Kidney epithelial cell (primary cell): ENCODE data around the gene CDK17. TPM values are rescaled to one million over a fixed set of nuclear protein-coding genes. Genes with fewer than 3 reads are reported as not detected.
"Not testable (repeated sequence)": the region's sequence is repeated elsewhere in the genome, so short reads cannot be mapped to it uniquely, and the experiment has no call there.

Experiments
- DNase-seq: peaks from one replicate; pipeline ENCODE4 v3.0.0-alpha.2; 2010; ENCODE audit warnings: low read depth
- H3K27me3 ChIP-seq: 2 replicates; pipeline ENCODE4 v1.6.0; 2011; ENCODE audit warnings: low read length; ENCODE audit not compliant: control insufficient read depth, insufficient read depth
- H3K36me3 ChIP-seq: 2 replicates; pipeline ENCODE4 v1.5.1; 2011; ENCODE audit warnings: low read length; ENCODE audit not compliant: control insufficient read depth, insufficient read depth
- H3K4me3 ChIP-seq: 2 replicates; pipeline ENCODE4 v1.5.1; 2011; ENCODE audit warnings: low read depth, mild to moderate bottlenecking, control low read depth, low read length
- total RNA-seq: library from RNA; depleted of rRNA; stranded (reverse); fragments of >200 nt; gene quantifications from 2 replicates; pipeline ENCODE4 v1.2.3, GENCODE V29; 2015
- TF ChIP-seq, protein P1 (sequence below): IDR thresholded peaks from 2 replicates; pipeline ENCODE4 v1.5.1; 2011; ENCODE audit warnings: mild to moderate bottlenecking, moderate library complexity, low read length, control low read depth, inconsistent platforms; ENCODE audit not compliant: insufficient read depth, poor library complexity, severe bottlenecking

The CDK17 gene
- total RNA-seq, 1 donor from 2014 or later: 46.4 TPM

DNA sequence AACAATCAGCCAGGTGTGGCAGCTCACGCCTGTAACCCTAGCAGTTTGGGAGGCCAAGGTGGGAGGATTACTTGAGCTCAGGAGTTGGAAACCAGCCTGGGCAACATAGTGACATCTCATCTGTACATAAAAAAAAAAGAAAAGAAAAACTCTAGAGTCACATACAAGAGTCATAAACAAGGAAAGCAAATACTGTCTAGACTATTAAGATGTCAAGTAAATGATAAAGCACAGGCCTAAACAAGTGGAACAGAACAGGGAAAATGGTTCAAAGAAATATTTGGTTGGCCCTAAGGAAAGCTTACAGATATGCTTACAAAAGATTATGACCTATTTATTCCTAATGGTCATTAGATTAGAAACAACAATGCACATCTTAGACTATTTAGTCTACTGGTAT, 12.3 kb downstream of the CDK17 start:
- no peaks in the 10 kb centered on the region for H3K36me3 ChIP-seq
- TF ChIP-seq, protein P1, sequence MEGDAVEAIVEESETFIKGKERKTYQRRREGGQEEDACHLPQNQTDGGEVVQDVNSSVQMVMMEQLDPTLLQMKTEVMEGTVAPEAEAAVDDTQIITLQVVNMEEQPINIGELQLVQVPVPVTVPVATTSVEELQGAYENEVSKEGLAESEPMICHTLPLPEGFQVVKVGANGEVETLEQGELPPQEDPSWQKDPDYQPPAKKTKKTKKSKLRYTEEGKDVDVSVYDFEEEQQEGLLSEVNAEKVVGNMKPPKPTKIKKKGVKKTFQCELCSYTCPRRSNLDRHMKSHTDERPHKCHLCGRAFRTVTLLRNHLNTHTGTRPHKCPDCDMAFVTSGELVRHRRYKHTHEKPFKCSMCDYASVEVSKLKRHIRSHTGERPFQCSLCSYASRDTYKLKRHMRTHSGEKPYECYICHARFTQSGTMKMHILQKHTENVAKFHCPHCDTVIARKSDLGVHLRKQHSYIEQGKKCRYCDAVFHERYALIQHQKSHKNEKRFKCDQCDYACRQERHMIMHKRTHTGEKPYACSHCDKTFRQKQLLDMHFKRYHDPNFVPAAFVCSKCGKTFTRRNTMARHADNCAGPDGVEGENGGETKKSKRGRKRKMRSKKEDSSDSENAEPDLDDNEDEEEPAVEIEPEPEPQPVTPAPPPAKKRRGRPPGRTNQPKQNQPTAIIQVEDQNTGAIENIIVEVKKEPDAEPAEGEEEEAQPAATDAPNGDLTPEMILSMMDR: no peak
- no peaks in the 10 kb centered on the region for H3K27me3 ChIP-seq
- DNase-seq: no peak
- H3K4me3 ChIP-seq: no peak overlapping the region

DNA sequence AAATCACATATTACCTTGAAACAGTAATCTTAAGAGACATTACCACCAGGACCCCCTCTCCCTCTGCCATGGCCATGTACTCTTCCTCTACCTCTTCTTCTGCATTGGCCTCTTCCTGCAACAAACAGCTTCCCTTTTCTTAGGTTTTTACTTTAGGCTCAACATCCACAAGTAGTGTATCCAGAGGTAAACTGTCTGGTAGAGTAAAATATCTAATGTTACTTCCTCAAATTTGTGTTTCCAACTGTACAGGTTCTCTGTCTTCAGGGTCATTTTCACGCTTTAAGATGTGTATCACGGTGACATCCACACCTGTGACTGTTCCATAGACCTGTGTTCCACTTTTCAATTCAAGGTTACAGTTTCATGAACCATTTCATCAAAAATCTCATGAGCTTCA, 13.4 kb downstream of the CDK17 start:
- H3K27me3 ChIP-seq: no peaks in the 10 kb centered on the region
- TF ChIP-seq, protein P1: no peak
- DNase-seq: no peak
- no peaks in the 10 kb centered on the region for H3K36me3 ChIP-seq
- H3K4me3 ChIP-seq: no peak overlapping the region

DNA sequence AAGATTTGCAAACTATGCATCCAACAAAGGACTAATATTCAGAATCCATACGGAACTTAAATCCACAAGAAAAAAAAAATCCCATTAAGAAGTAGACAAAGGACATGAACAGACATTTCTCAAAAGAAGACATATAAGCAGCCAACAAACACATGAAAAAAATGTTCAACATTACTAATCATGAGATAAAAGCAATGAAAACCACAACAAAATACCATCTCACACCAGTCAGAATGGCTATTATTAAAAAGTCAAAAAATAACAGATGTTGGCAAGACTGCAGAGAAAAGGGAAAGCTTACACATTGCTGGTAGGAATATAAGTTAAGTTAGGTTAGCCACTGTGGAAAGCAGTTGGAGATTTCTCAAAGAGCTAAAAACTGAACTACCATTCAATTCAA, 16.2 kb downstream of the CDK17 start:
- TF ChIP-seq, protein P1: no peak
- no peaks in the 10 kb centered on the region for H3K27me3 ChIP-seq
- no peaks in the 10 kb centered on the region for H3K36me3 ChIP-seq
- DNase-seq: no peak
- H3K4me3 ChIP-seq: no peak overlapping the region

DNA sequence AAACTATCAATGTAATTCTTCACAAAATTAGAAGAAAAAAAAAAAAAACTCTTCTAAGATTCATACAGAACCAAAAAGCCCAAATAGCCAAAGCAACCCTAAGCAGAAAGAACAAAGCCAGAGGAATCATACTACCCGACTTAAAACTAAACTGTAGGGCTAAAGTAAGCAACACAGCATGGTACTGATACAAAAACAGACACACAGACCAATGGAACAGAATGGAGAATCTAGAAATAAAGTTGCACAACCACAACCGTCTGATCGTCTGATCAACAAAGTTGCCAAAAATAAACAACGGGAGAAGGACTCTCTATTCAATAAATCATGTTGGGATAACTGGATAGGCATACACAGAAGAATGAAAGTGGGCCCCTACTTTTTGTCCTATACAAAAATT, 16.9 kb downstream of the CDK17 start:
- no peaks in the 10 kb centered on the region for H3K27me3 ChIP-seq
- DNase-seq: no peak
- no peak overlapping the region for H3K4me3 ChIP-seq
- H3K36me3 ChIP-seq: no peaks in the 10 kb centered on the region
- TF ChIP-seq, protein P1: no peak

DNA sequence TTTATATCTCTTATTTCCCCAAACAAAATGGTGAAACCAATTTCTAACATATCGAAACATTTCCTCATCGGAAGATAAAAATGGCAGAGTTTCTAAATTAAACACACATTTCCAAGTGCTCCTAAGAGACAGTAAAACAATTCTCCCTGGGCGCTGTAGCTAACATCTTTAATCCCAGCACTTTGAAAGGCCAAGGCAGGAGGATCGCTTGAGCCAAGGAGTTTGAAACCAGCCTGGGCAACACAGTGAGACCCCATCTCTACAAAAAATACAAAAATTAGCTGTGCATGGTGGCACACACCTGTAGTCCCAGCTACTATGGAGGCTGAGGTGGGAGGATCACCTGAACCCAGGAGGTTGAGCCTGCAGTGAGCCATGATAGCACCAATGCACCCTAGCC, 20.5 kb downstream of the CDK17 start:
- not testable (repeated sequence) for H3K36me3 ChIP-seq, H3K4me3 ChIP-seq, H3K27me3 ChIP-seq, DNase-seq

DNA sequence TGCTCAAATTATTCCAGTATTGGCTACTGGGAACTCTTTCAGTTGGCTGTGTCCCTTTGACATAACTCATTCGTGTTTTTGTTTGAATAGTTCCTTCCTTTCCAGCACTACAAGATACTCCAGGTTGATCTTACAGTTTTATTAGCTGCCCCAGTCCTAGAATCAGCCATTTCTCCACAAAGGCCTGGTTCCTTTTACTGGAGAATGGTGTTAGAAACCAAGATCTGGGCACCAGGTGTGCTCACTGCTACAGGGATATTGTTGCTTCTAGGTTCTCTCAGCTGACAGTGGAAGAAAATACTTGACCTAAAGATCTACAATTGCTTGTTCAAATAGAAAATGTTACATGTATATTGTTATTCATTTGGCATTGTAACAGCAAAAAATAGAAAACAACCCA, 21.9 kb downstream of the CDK17 start:
- Histone ChIP-seq H3K4me3 (no peak overlapping the region), H3K36me3 (no peaks in the 10 kb centered on the region), H3K27me3 (no peaks in the 10 kb centered on the region)
- TF ChIP-seq, protein P1: no peak
- no peak for DNase-seq

DNA sequence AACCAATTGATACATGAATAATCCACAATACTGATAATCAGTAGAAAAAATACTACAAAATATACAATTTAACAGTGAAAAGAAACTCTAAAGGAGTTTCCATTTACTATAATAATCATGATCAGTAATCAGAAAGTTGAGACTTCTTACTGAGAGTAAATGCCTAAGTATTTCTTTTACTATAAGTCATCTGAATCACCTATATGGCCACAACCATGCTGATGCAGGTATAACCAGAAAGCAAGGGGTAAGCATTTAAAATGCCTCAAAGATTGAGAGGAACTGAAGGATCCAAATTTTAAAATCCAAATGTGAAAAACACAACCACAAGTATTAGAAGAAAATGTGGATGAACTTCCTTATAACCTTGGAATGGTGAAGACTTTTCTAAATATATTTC, 23.4 kb downstream of the CDK17 start:
- TF ChIP-seq, protein P1: no peak

More for the DNA sequence above, 23.4 kb downstream of the CDK17 start:
- H3K27me3 ChIP-seq: no peaks in the 10 kb centered on the region
- no peaks in the 10 kb centered on the region for H3K36me3 ChIP-seq
- H3K4me3 ChIP-seq: no peak overlapping the region
- DNase-seq: no peak
